HAP-1 (cell line): ENCODE results near the gene LY6G6F.

Experiments
- DNase-seq, 2 experiments: peaks; one replicate each; pipeline ENCODE4 v3.0.0-alpha.2; 2016 to 2020; ENCODE audit warnings: low spot score in 2 of 2
- H3K27me3 ChIP-seq: fragments of 250-450 bp; sonication (Bioruptor Pico); 2 replicates; pipeline ENCODE4 v1.5.1; 2020; ENCODE audit warnings: low read depth, mild to moderate bottlenecking, moderate library complexity
- H3K36me3 ChIP-seq: fragments of 250-450 bp; sonication (Bioruptor Pico); replicated peaks from 2 replicates; pipeline ENCODE4 v1.5.1; 2020; ENCODE audit warnings: mild to moderate bottlenecking
- H3K4me1 ChIP-seq: fragments of 250-450 bp; sonication (Bioruptor Pico); 2 replicates; pipeline ENCODE4 v1.5.1; 2020; ENCODE audit warnings: mild to moderate bottlenecking
- H3K4me3 ChIP-seq: fragments of 250-450 bp; sonication (Bioruptor Pico); 2 replicates; pipeline ENCODE4 v1.5.1; 2020; ENCODE audit warnings: mild to moderate bottlenecking, moderate library complexity
- H3K9me3 ChIP-seq: fragments of 250-450 bp; sonication (Bioruptor Pico); 2 replicates; pipeline ENCODE4 v1.5.1; 2020; ENCODE audit warnings: mild to moderate bottlenecking, moderate library complexity
- in situ Hi-C: fragments of 300-500 bp; cut with MboI; formaldehyde crosslinking; loops from 3 replicates; pipeline ENCODE4 v1.14.3; 2020; ENCODE audit warnings: low sequenced_read_pairs, inconsistent platforms, mixed read lengths

The LY6G6F gene

GRCh38 chr6:31664790-31665500, 41.7 kb upstream of the LY6G6F start, which contains the start of gene GPANK1:
Gene GPANK1 (minus strand): TSS chr6:31664997. CDS start chr6:31664478, 519 bp downstream.
- in situ Hi-C loops, result loop anchor here (10.0 kb wide), 1 partner anchor 300 kb away; no protein-coding TSS in a partner anchor
- no peaks in the 10 kb centered on the region for H3K9me3 ChIP-seq
- H3K4me3 ChIP-seq, result peak within 1 kb of the TSS; percentile 99
- no peaks in the 10 kb centered on the region for H3K27me3 ChIP-seq
- H3K4me1 ChIP-seq, result peaks cover 9% of the 10 kb centered on the region
- DNase-seq, result peak; percentile 93 to 95
- peaks cover 65% of the 10 kb centered on the region for H3K36me3 ChIP-seq

GRCh38 chr6:31665501-31666336, 40.9 kb upstream of the LY6G6F start, which contains the start of gene CSNK2B:
Gene CSNK2B (plus strand): TSS chr6:31666080. CDS start chr6:31666832, 752 bp downstream.
- Histone ChIP-seq H3K9me3 (no peaks in the 10 kb centered on the region), H3K36me3 (peaks cover 72% of the 10 kb centered on the region), H3K4me3 (peak within 1 kb of the TSS; percentile 99), H3K4me1 (peaks cover 9% of the 10 kb centered on the region), H3K27me3 (no peaks in the 10 kb centered on the region)
- in situ Hi-C loops, result loop anchor here (10.0 kb wide), 1 partner anchor 299 kb away; no protein-coding TSS in a partner anchor
- DNase-seq, result peak; percentile 98 to 99

GRCh38 chr6:31666337-31666965, 40.2 kb upstream of the LY6G6F start:
- H3K36me3 ChIP-seq, result peaks cover 76% of the 10 kb centered on the region
- H3K4me3 ChIP-seq, result peak overlapping the region; percentile 99
- no peak for DNase-seq
- in situ Hi-C loops, result loop anchor here (10.0 kb wide), 1 partner anchor 298 kb away; no protein-coding TSS in a partner anchor
- no peaks in the 10 kb centered on the region for H3K9me3 ChIP-seq
- H3K27me3 ChIP-seq, result no peaks in the 10 kb centered on the region
- peaks cover 5% of the 10 kb centered on the region; the same call in 1 of the 2 replicates for H3K4me1 ChIP-seq

- H3K9me3 ChIP-seq, result no peaks in the 10 kb centered on the region
- H3K36me3 ChIP-seq, result peaks cover 72% of the 10 kb centered on the region
- H3K27me3 ChIP-seq, result no peaks in the 10 kb centered on the region
- in situ Hi-C loops, result loop anchor here (10.0 kb wide), 1 partner anchor 295 kb away; no protein-coding TSS in a partner anchor
- H3K4me1 ChIP-seq, result peaks cover 5% of the 10 kb centered on the region; the same call in 1 of the 2 replicates
- DNase-seq, result no peak
- H3K4me3 ChIP-seq, result no peak within 1 kb of the TSS
These were observed 37.0 kb upstream of the LY6G6F start, which contains the start of gene LY6G5B for GRCh38 chr6:31669676-31670075. Gene LY6G5B (plus strand): TSS chr6:31669976. CDS start chr6:31670951, 975 bp downstream.

- Histone ChIP-seq H3K27me3 (no peaks in the 10 kb centered on the region), H3K36me3 (peaks cover 21% of the 10 kb centered on the region), H3K9me3 (no peaks in the 10 kb centered on the region), H3K4me3 (no peak overlapping the region), H3K4me1 (peaks cover 9% of the 10 kb centered on the region)
- in situ Hi-C loops, result no loop called here
- no peak for DNase-seq
These were observed 30.3 kb upstream of the LY6G6F start for GRCh38 chr6:31676322-31676903.

DNA sequence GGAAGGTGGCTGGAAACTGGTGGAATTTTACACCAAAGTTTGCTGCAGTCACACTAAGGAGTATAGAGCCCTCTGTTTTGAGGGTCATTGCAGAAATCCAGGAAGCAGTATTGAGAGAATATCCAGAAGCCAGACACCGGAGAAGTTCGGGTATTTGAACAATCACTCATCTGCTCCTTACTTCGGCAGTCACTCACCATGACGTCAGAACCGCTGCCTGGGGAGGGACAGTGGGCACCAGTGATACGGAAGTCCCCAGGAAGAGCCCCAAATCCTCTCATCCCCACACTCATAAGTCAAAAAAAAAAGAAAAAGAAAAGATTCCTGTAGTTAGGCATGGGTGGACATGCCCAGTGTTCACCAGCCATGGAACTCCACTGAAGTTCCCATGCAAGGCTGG, 29.8 kb upstream of the LY6G6F start:
- H3K4me1 ChIP-seq, result peaks cover 12% of the 10 kb centered on the region
- in situ Hi-C loops, result no loop called here

DNA sequence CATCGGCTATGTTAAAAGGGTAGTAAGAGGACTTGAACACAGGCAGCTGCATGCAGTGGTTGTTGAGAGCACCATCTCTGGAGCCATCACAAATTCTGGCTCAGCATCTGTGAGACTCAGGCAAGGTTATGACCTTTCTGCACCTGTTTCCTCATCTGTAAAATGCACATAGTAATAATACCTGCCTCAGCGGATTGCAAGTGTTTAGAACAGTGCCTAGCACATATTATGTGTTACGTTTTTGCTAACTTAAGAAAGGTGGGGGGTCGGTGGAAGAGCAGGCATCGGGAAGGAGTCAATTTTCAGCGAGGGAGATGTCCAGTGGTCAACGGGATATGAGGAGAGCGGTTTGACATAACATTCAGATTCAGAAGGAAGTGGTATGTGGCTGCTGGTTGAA, 28.7 kb upstream of the LY6G6F start:
- peaks cover 6% of the 10 kb centered on the region for H3K36me3 ChIP-seq
- H3K4me3 ChIP-seq, result no peak overlapping the region
- DNase-seq, result no peak
- peaks cover 12% of the 10 kb centered on the region for H3K4me1 ChIP-seq
- in situ Hi-C loops, result no loop called here
- H3K27me3 ChIP-seq, result no peaks in the 10 kb centered on the region
- no peaks in the 10 kb centered on the region for H3K9me3 ChIP-seq

More for the DNA sequence above, 29.8 kb upstream of the LY6G6F start:
- Histone ChIP-seq H3K9me3 (no peaks in the 10 kb centered on the region), H3K27me3 (no peaks in the 10 kb centered on the region), H3K4me3 (no peak overlapping the region), H3K36me3 (peaks cover 17% of the 10 kb centered on the region)
- no peak for DNase-seq

- Histone ChIP-seq H3K36me3 (no peaks in the 10 kb centered on the region), H3K4me1 (peaks cover 12% of the 10 kb centered on the region), H3K4me3 (peak within 1 kb of the TSS; percentile 30), H3K9me3 (no peaks in the 10 kb centered on the region), H3K27me3 (no peaks in the 10 kb centered on the region)
- DNase-seq, result peak; percentile 84 to 87
- in situ Hi-C loops, result no loop called here
These were observed 26.2 kb upstream of the LY6G6F start, which contains the start of gene LY6G5C for GRCh38 chr6:31680226-31681134. Gene LY6G5C (minus strand): TSS chr6:31681067. CDS start chr6:31680373, 694 bp downstream.

GRCh38 chr6:31681135-31681671, 25.5 kb upstream of the LY6G6F start:
- peaks cover 12% of the 10 kb centered on the region for H3K4me1 ChIP-seq
- H3K27me3 ChIP-seq, result no peaks in the 10 kb centered on the region
- in situ Hi-C loops, result no loop called here
- peak in 1 of 2 experiments; percentile 63 for DNase-seq
- no peaks in the 10 kb centered on the region for H3K36me3 ChIP-seq
- H3K4me3 ChIP-seq, result peak overlapping the region; percentile 30
- H3K9me3 ChIP-seq, result no peaks in the 10 kb centered on the region

GRCh38 chr6:31683591-31683990, 23.1 kb upstream of the LY6G6F start:
- Histone ChIP-seq H3K36me3 (peaks cover 13% of the 10 kb centered on the region), H3K4me3 (no peak overlapping the region), H3K27me3 (no peaks in the 10 kb centered on the region), H3K4me1 (peaks cover 12% of the 10 kb centered on the region), H3K9me3 (no peaks in the 10 kb centered on the region)
- in situ Hi-C loops, result no loop called here
- DNase-seq, result no peak

DNA sequence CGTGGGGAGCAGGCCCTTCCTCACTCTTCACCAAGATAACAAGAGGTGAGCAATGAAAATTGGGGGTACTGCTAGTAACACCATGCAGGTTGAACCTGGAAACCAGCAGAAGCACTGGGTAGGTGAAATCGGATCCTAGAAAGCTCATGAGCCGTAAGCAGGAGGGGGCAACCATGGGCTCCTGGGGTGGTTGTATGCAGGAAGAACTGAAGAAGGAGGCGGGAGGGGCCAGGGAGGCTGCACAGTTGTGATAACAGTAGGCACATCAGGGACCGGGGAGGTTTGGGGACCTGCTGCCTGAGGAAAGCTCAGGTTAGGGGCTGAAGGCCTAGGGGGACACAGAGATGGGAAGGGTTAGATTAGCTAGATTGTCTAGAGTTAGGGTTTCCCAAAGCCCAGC, 20.2 kb upstream of the LY6G6F start:
- Histone ChIP-seq H3K36me3 (peaks cover 36% of the 10 kb centered on the region), H3K27me3 (no peaks in the 10 kb centered on the region), H3K4me3 (no peak overlapping the region), H3K9me3 (no peaks in the 10 kb centered on the region), H3K4me1 (peaks cover 2% of the 10 kb centered on the region)
- in situ Hi-C loops, result no loop called here
- DNase-seq, result no peak

DNA sequence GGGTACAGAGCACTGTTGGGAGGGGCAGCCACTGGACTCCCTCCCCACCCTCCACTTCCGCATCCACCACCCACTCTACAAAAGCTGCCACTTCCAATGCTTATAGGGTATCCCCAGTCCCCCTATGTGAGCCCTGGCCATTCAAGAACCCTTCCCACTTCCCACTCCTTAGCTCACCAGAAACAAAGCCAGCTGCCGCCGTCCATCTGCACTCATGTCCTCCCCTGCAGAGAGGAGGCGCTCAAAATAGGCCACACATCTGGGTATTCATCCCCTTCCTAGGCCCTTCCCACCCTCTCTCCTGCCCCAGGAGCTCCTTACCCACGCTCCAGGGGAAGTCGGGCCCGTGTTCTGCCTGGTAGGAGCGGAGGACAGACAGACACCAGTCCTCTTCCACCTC, 19.3 kb upstream of the LY6G6F start:
- no peaks in the 10 kb centered on the region for H3K4me1 ChIP-seq
- H3K36me3 ChIP-seq, result peaks cover 36% of the 10 kb centered on the region
- in situ Hi-C loops, result no loop called here
- H3K27me3 ChIP-seq, result no peaks in the 10 kb centered on the region
- no peak overlapping the region for H3K4me3 ChIP-seq
- no peaks in the 10 kb centered on the region for H3K9me3 ChIP-seq
- DNase-seq, result no peak
